SK-N-SH treated with all-trans-retinoic acid at 6 μM for 48 hours (cell line): ENCODE results near the gene DNMT3L.

Experiments used
- ARNTL ChIP-seq: fragments of 450-650 bp; formaldehyde crosslinking; IDR thresholded peaks from 2 replicates; pipeline ENCODE4 v1.5.0; 2020; ENCODE audit warnings: low read depth, mild to moderate bottlenecking, moderate library complexity, borderline replicate concordance
- BACH2 ChIP-seq: fragments of 250-450 bp; sonication (Bioruptor Pico); IDR thresholded peaks from 2 replicates; pipeline ENCODE4 v1.9.0; 2021; ENCODE audit warnings: mild to moderate bottlenecking, borderline replicate concordance
- CSDC2 ChIP-seq: fragments of 250-450 bp; sonication (Bioruptor Pico); IDR thresholded peaks from 2 replicates; pipeline ENCODE4 v1.5.0; 2020; ENCODE audit warnings: mild to moderate bottlenecking, moderate library complexity
- ISL1 ChIP-seq: fragments of 250-450 bp; sonication (Bioruptor Pico); IDR thresholded peaks from 2 replicates; pipeline ENCODE4 v2.1.2; 2022; ENCODE audit warnings: mild to moderate bottlenecking, moderate library complexity
- OSR1 ChIP-seq: fragments of 250-450 bp; sonication (Bioruptor Pico); IDR thresholded peaks from 2 replicates; pipeline ENCODE4 v1.8.0; 2022; ENCODE audit warnings: moderate library complexity, mild to moderate bottlenecking, inconsistent platforms
- SNAI2 ChIP-seq: fragments of 250-450 bp; sonication (Bioruptor Pico); IDR thresholded peaks from 2 replicates; pipeline ENCODE4 v1.5.0; 2020; ENCODE audit warnings: mild to moderate bottlenecking, moderate library complexity
- TCF4 ChIP-seq: fragments of 250-450 bp; sonication (Bioruptor Pico); IDR thresholded peaks from 2 replicates; pipeline ENCODE4 v1.8.0; 2021; ENCODE audit warnings: mild to moderate bottlenecking, moderate library complexity, borderline replicate concordance
- ZC3H10 ChIP-seq: fragments of 250-450 bp; sonication (Bioruptor Pico); IDR thresholded peaks from 2 replicates; pipeline ENCODE4 v1.5.1; 2021; ENCODE audit warnings: mild to moderate bottlenecking, moderate library complexity
- ZFP3 ChIP-seq: fragments of 250-450 bp; sonication (Bioruptor Pico); IDR thresholded peaks from 2 replicates; pipeline ENCODE4 v1.5.0; 2020; ENCODE audit warnings: mild to moderate bottlenecking, moderate library complexity
- ZFP30 ChIP-seq: fragments of 450-650 bp; formaldehyde crosslinking; IDR thresholded peaks from 2 replicates; pipeline ENCODE4 v1.5.0; 2022; ENCODE audit warnings: mild to moderate bottlenecking, moderate library complexity
- ZNF565 ChIP-seq: fragments of 450-650 bp; formaldehyde crosslinking; conservative IDR thresholded peaks from 2 replicates; pipeline ENCODE4 v1.5.0; 2020; ENCODE audit warnings: low read depth, mild to moderate bottlenecking, moderate library complexity
- TF ChIP-seq, protein P1 (sequence below): fragments of 250-450 bp; sonication (Bioruptor Pico); IDR thresholded peaks from 2 replicates; pipeline ENCODE4 v1.8.0; 2020; ENCODE audit warnings: mild to moderate bottlenecking, moderate library complexity, borderline replicate concordance
- TF ChIP-seq, protein P2 (sequence below): fragments of 250-450 bp; sonication (Bioruptor Pico); IDR thresholded peaks from 2 replicates; pipeline ENCODE4 v1.5.1; 2020; ENCODE audit warnings: low read depth, mild to moderate bottlenecking, moderate library complexity
- TF ChIP-seq, protein P3 (sequence below): fragments of 250-450 bp; sonication (Bioruptor Pico); IDR thresholded peaks from 2 replicates; pipeline ENCODE4 v1.5.1; 2021; ENCODE audit warnings: mild to moderate bottlenecking, moderate library complexity

DNA sequence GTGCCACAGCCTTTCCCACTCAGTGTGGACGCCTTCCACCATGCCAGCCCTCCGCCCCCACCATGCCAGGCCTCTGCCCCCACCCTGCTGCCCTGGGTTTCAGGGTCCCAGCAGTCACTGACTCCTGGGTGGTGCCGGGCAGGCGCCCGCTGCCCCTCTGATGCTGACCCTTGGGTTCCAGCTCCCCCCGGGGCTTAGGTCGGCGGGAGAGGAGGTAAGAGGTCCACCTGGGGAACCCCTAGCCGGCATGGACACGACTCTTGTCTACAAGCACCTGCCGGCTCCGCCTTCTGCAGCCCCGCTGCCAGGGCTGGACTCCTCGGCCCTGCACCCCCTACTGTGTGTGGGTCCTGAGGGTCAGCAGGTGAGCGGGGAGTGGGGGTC is 31.1 kb upstream of the DNMT3L start:
- TF ChIP-seq, protein P1, sequence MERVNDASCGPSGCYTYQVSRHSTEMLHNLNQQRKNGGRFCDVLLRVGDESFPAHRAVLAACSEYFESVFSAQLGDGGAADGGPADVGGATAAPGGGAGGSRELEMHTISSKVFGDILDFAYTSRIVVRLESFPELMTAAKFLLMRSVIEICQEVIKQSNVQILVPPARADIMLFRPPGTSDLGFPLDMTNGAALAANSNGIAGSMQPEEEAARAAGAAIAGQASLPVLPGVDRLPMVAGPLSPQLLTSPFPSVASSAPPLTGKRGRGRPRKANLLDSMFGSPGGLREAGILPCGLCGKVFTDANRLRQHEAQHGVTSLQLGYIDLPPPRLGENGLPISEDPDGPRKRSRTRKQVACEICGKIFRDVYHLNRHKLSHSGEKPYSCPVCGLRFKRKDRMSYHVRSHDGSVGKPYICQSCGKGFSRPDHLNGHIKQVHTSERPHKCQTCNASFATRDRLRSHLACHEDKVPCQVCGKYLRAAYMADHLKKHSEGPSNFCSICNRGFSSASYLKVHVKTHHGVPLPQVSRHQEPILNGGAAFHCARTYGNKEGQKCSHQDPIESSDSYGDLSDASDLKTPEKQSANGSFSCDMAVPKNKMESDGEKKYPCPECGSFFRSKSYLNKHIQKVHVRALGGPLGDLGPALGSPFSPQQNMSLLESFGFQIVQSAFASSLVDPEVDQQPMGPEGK (CRISPR knock-in tag) = no peak
- TF ChIP-seq TCF4 (CRISPR knock-in tag) (no peak), ARNTL (CRISPR knock-in tag) (no peak), OSR1 (CRISPR knock-in tag) (no peak), SNAI2 (no peak), BACH2 (no peak), ISL1 (CRISPR knock-in tag) (no peak), ZC3H10 (CRISPR knock-in tag) (no peak), ZFP30 (CRISPR knock-in tag) (no peak), ZFP3 (CRISPR knock-in tag) (no peak), CSDC2 (CRISPR knock-in tag) (no peak), ZNF565 (no peak)
- TF ChIP-seq, protein P2, sequence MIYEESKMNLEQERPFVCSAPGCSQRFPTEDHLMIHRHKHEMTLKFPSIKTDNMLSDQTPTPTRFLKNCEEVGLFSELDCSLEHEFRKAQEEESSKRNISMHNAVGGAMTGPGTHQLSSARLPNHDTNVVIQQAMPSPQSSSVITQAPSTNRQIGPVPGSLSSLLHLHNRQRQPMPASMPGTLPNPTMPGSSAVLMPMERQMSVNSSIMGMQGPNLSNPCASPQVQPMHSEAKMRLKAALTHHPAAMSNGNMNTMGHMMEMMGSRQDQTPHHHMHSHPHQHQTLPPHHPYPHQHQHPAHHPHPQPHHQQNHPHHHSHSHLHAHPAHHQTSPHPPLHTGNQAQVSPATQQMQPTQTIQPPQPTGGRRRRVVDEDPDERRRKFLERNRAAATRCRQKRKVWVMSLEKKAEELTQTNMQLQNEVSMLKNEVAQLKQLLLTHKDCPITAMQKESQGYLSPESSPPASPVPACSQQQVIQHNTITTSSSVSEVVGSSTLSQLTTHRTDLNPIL = no peak
- TF ChIP-seq, protein P3, sequence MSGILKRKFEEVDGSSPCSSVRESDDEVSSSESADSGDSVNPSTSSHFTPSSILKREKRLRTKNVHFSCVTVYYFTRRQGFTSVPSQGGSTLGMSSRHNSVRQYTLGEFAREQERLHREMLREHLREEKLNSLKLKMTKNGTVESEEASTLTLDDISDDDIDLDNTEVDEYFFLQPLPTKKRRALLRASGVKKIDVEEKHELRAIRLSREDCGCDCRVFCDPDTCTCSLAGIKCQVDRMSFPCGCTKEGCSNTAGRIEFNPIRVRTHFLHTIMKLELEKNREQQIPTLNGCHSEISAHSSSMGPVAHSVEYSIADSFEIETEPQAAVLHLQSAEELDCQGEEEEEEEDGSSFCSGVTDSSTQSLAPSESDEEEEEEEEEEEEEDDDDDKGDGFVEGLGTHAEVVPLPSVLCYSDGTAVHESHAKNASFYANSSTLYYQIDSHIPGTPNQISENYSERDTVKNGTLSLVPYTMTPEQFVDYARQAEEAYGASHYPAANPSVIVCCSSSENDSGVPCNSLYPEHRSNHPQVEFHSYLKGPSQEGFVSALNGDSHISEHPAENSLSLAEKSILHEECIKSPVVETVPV (CRISPR knock-in tag) = no peak
